ENCODE data around the gene RNH1. TPM values are rescaled to one million over a fixed set of nuclear protein-coding genes. Genes with fewer than 3 reads are reported as not detected.
"Not testable (repeated sequence)": the region's sequence is repeated elsewhere in the genome, so short reads cannot be mapped to it uniquely, and the experiment has no call there.

Gene RNH1
- total RNA-seq, 2 experiments from 2014 or later: 109 to 117 TPM

DNA sequence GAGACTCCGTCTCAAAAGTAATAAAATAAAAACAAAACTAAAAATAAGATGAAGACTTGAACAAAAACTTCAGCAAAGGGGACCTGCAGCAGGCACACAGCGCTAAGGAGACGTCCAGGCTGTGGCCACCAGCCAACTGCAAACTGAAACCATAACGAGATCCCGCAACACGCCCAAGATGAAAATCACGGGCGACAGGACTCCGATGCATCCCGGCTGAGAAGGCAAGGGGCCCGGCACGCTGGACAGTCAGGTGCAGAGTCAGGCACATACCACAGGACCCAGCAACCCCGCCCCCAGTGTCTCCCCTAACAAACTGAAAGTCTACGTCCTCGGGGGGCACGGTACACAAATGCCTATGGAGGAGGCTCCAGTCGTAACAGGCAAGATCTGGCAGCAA, 19.1 kb upstream of the RNH1 start:
- DNase-seq: no peak
- Mint-ChIP-seq H3K9me3 (no peaks in the 10 kb centered on the region), H3K36me3 (ENCODE audit: low read depth) (peaks cover 3% of the 10 kb centered on the region), H3K4me3 (no peak overlapping the region), H3K4me1 (no peaks in the 10 kb centered on the region), H3K27me3 (no peaks in the 10 kb centered on the region), H3K27ac (no peak overlapping the region)
- POLR2A ChIA-PET: no interaction called here
- CTCF ChIA-PET: no interaction called here

DNA sequence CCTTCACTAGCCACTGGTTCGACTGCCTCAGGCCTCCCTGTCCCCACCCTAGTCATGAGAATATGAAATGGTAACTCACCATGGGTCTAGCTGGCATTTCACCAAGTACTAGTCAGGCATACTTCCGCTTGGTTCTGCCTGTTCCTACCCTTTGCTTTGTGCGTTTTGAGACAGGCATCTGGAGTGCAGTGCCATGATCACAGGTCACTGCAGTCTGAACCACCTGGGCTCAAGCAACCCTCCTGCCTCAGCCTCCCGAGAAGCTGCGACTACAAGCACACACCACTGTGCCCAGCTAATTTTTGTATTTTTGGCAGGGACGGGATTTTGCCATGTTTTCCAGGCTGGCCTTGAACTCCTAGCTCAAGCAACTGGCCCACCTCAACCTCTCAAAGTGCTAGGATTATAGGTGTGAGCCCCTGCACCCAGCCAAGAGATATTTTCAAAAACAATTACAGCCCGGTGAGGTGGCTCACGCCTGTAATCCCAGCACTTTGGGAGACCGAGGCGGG, 14.2 kb upstream of the RNH1 start:
- CTCF ChIA-PET: interaction anchor here (0.8 to 1.0 kb wide), 2 partner anchors 13 to 15 kb away, joined by 3 read pairs; no protein-coding TSS in a partner anchor
- Mint-ChIP-seq H3K27me3 (no peaks in the 10 kb centered on the region), H3K9me3 (peaks cover 3% of the 10 kb centered on the region), H3K4me1 (peaks cover 13% of the 10 kb centered on the region), H3K36me3 (ENCODE audit: low read depth) (peaks cover 12% of the 10 kb centered on the region), H3K4me3 (no peak overlapping the region), H3K27ac (no peak overlapping the region)
- no peak for DNase-seq
- POLR2A ChIA-PET: interaction anchor here (0.7 to 1.0 kb wide), 2 partner anchors 15 to 56 kb away, joined by 3 read pairs; no protein-coding TSS in a partner anchor

GRCh38 chr11:520428-521176, 13.6 kb upstream of the RNH1 start:
- Mint-ChIP-seq H3K36me3 (ENCODE audit: low read depth) (peaks cover 15% of the 10 kb centered on the region), H3K27ac (no peak overlapping the region), H3K9me3 (peaks cover 3% of the 10 kb centered on the region), H3K4me1 (peaks cover 13% of the 10 kb centered on the region), H3K4me3 (no peak overlapping the region), H3K27me3 (no peaks in the 10 kb centered on the region)
- DNase-seq: no peak
- CTCF ChIA-PET: interaction anchor here (0.6 to 1.0 kb wide), 3 partner anchors 15 to 200 kb away, joined by 3 read pairs; no protein-coding TSS in a partner anchor
- POLR2A ChIA-PET: interaction anchor here (1.0 kb wide), 1 partner anchor 57 kb away, joined by 3 read pairs; no protein-coding TSS in a partner anchor

DNA sequence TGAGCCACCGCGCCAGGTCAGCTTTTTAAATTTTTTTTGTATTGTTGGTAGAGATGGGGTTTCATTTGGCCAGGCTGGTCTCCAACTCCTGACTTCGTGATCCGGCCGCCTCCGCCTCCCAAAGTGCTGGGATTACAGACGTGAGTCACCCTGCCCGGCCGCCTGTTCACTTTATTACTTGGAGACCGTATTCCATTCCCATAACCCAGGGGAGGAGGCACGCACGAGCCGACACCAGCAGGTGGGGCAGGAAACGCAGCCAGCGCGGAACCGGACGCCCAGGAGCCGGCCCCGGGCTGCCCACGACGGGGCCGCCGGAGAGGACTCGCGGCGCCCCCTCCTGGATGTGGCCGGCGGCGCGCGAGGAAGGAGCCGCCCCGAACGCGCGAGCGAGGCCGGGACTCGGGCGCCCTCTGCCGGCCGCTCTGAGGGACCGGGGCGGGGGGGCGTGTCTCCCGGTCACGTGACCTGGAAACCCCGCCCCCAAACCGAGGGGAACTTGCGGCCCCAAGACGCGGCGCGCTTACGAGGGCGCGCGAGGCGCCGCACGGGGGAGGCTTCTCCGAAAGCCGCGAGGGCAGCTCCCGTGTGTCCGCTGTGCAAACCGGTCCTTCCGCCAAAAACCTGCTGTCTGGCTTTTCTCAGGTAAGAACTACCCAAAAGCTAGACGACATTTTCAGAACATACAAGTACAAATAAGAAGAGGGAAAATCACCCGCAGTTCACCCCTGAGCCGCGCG, 11.6 kb upstream of the RNH1 start:
- H3K9me3 Mint-ChIP-seq: peaks cover 3% of the 10 kb centered on the region
- DNase-seq: peak; percentile 94
- peak overlapping the region; percentile 66 for H3K4me3 Mint-ChIP-seq
- no peaks in the 10 kb centered on the region for H3K27me3 Mint-ChIP-seq
- H3K27ac Mint-ChIP-seq: peak overlapping the region; percentile 47
- peaks cover 28% of the 10 kb centered on the region for H3K36me3 Mint-ChIP-seq (ENCODE audit: low read depth)
- CTCF ChIA-PET: interaction anchor here (0.6 to 2.4 kb wide), 17 partner anchors 8 to 312 kb away, joined by 3 to 21 read pairs (median 4); partner anchors contain the start of genes ANO9, BET1L, HRAS and IFITM2
- H3K4me1 Mint-ChIP-seq: peaks cover 13% of the 10 kb centered on the region
- POLR2A ChIA-PET: interaction anchor here (1.6 to 2.0 kb wide), 2 partner anchors 12 to 14 kb away, joined by 4 to 12 read pairs; partner anchors contain the start of gene RNH1

GRCh38 chr11:516918-517685, 10.1 kb upstream of the RNH1 start:
- H3K27ac Mint-ChIP-seq, H3K9me3 Mint-ChIP-seq, POLR2A ChIA-PET, H3K4me3 Mint-ChIP-seq, H3K27me3 Mint-ChIP-seq, DNase-seq: not testable (repeated sequence)
- H3K4me1 Mint-ChIP-seq: peaks cover 13% of the 10 kb centered on the region
- H3K36me3 Mint-ChIP-seq (ENCODE audit: low read depth): peaks cover 32% of the 10 kb centered on the region
- CTCF ChIA-PET: interaction anchor here (2.4 kb wide), 1 partner anchor 68 kb away, joined by 9 read pairs; the partner anchor contains the start of gene PTDSS2

GRCh38 chr11:516400-516799, 9.4 kb upstream of the RNH1 start:
- Mint-ChIP-seq H3K27me3 (no peaks in the 10 kb centered on the region), H3K27ac (no peak overlapping the region), H3K36me3 (ENCODE audit: low read depth) (peaks cover 35% of the 10 kb centered on the region), H3K4me3 (no peak overlapping the region), H3K4me1 (peaks cover 13% of the 10 kb centered on the region), H3K9me3 (peaks cover 3% of the 10 kb centered on the region)
- POLR2A ChIA-PET: no interaction called here
- CTCF ChIA-PET: no interaction called here
- DNase-seq: no peak

GRCh38 chr11:515131-515530, 8.1 kb upstream of the RNH1 start:
- peaks cover 9% of the 10 kb centered on the region for H3K4me1 Mint-ChIP-seq
- no peak for DNase-seq
- ChIA-PET CTCF (no interaction called here), POLR2A (no interaction called here)
- H3K4me3 Mint-ChIP-seq: no peak overlapping the region
- no peak overlapping the region for H3K27ac Mint-ChIP-seq
- peaks cover 3% of the 10 kb centered on the region for H3K9me3 Mint-ChIP-seq
- H3K27me3 Mint-ChIP-seq: no peaks in the 10 kb centered on the region
- peaks cover 37% of the 10 kb centered on the region for H3K36me3 Mint-ChIP-seq (ENCODE audit: low read depth)

DNA sequence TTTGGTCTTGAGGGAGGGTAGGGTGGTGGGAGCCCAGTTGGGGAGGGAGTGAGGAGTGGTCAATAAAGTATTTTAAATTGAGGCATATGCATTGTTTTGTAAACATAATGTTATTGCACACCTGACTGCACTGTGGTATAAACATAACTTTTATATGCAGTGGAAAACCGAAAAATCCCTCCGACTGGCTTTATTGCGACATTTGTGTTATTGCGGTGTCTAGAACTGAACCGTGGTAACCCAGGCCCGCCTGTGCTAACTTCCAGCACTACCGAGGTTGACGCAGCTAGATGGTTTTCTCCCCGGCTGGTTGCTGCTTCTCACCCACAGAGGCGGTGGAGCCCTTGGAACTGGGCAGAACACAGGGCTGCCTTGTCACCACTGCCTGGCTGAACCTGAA, 7.6 kb upstream of the RNH1 start:
- Mint-ChIP-seq H3K4me1 (peaks cover 9% of the 10 kb centered on the region), H3K4me3 (no peak overlapping the region), H3K27ac (no peak overlapping the region), H3K27me3 (no peaks in the 10 kb centered on the region), H3K9me3 (peaks cover 3% of the 10 kb centered on the region), H3K36me3 (ENCODE audit: low read depth) (peaks cover 42% of the 10 kb centered on the region)
- CTCF ChIA-PET: no interaction called here
- POLR2A ChIA-PET: no interaction called here
- DNase-seq: no peak

- peaks cover 5% of the 10 kb centered on the region for H3K4me1 Mint-ChIP-seq
- no peak overlapping the region for H3K4me3 Mint-ChIP-seq
- CTCF ChIA-PET: interaction anchor here (0.7 kb wide), 1 partner anchor 63 kb away, joined by 3 read pairs; no protein-coding TSS in a partner anchor
- peaks cover 47% of the 10 kb centered on the region for H3K36me3 Mint-ChIP-seq (ENCODE audit: low read depth)
- DNase-seq: no peak
- POLR2A ChIA-PET: interaction anchor here (1.0 to 1.3 kb wide), 2 partner anchors 63 to 98 kb away, joined by 3 read pairs; partner anchors contain the start of genes PTDSS2 and SIGIRR
- H3K27ac Mint-ChIP-seq: no peak overlapping the region
- no peaks in the 10 kb centered on the region for H3K27me3 Mint-ChIP-seq
- peaks cover 3% of the 10 kb centered on the region for H3K9me3 Mint-ChIP-seq
These were observed 5.9 kb upstream of the RNH1 start for GRCh38 chr11:512761-513595.

DNA sequence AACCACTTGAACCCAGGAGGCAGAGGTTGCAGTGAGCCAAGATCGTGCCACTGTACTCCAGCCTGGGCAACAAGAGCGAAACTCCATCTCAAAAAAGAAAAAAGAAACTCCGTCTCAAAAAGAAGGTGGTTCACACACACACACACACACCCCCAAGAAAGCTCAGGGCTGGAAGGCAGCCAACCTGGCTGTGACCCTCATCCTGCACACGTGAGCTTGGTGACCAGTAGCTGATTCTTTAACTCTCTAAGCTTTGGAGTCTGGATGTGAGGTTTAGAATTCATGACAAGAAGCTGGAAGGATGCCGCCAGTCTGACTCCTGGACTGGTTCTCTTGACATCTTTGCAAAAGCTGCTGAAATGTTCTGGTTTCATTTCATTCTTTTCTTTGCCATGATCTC, 1.9 kb upstream of the RNH1 start:
- Mint-ChIP-seq H3K4me3 (no peak overlapping the region), H3K36me3 (ENCODE audit: low read depth) (peaks cover 27% of the 10 kb centered on the region), H3K27me3 (no peaks in the 10 kb centered on the region), H3K27ac (no peak overlapping the region), H3K9me3 (no peaks in the 10 kb centered on the region), H3K4me1 (peaks cover 22% of the 10 kb centered on the region)
- DNase-seq: no peak
- ChIA-PET CTCF (interaction anchor here (0.5 to 4.0 kb wide), 2 partner anchors 10 to 269 kb away, joined by 3 to 21 read pairs; partner anchors contain the start of gene GATD1), POLR2A (interaction anchor here (1.0 to 1.1 kb wide), 2 partner anchors 52 to 60 kb away, joined by 3 to 4 read pairs; no protein-coding TSS in a partner anchor)

- no peaks in the 10 kb centered on the region for H3K27me3 Mint-ChIP-seq
- CTCF ChIA-PET: interaction anchor here (4.0 kb wide), 1 partner anchor 11 kb away, joined by 21 read pairs; no protein-coding TSS in a partner anchor
- H3K27ac Mint-ChIP-seq: peak overlapping the region; percentile 66
These were observed 879 bp upstream of the RNH1 start for GRCh38 chr11:507727-508515.

More at GRCh38 chr11:507727-508515, 879 bp upstream of the RNH1 start:
- Mint-ChIP-seq H3K4me3 (peak overlapping the region; percentile 95), H3K4me1 (peaks cover 32% of the 10 kb centered on the region), H3K9me3 (no peaks in the 10 kb centered on the region), H3K36me3 (ENCODE audit: low read depth) (peaks cover 20% of the 10 kb centered on the region)
- no peak for DNase-seq
- POLR2A ChIA-PET: interaction anchor here (1.3 to 4.9 kb wide), 2 partner anchors 59 to 212 kb away, joined by 3 to 56 read pairs; partner anchors contain the start of gene PTDSS2
